GM20000 (cell line): ENCODE results near the gene CYP1B1.
"Not testable (repeated sequence)": the region's sequence is repeated elsewhere in the genome, so short reads cannot be mapped to it uniquely, and the experiment has no call there.

Experiments
- DNase-seq: peaks from one replicate; pipeline ENCODE4 v3.0.0; 2012; ENCODE audit warnings: low spot score
- CTCF ChIP-seq: IDR thresholded peaks from 2 replicates; pipeline ENCODE4 v1.5.1; 2012; ENCODE audit warnings: mild to moderate bottlenecking, control low read depth; ENCODE audit errors: extremely low read depth, missing control alignments

The CYP1B1 gene

DNA sequence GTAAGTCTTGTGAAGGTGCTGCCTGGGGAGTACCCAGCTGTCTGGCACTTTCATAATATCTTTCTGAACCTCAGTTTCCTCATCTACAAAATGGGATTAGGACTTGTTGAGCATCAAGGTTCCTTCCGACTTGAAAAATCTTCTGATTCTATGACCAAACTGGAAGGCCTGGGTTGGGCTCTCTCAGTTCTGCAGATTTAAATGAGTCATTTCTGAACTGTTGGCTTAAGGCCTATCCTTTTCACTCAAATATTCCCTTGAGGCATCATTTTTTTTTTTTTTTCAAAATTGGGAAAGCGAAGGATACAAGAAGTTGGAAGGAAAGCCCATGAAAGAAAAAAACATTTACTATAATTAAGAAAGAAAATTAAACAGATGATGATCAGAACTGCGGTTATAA is 40.8 kb upstream of the CYP1B1 start:
- TF ChIP-seq CTCF, result no peak
- no peak for DNase-seq

DNA sequence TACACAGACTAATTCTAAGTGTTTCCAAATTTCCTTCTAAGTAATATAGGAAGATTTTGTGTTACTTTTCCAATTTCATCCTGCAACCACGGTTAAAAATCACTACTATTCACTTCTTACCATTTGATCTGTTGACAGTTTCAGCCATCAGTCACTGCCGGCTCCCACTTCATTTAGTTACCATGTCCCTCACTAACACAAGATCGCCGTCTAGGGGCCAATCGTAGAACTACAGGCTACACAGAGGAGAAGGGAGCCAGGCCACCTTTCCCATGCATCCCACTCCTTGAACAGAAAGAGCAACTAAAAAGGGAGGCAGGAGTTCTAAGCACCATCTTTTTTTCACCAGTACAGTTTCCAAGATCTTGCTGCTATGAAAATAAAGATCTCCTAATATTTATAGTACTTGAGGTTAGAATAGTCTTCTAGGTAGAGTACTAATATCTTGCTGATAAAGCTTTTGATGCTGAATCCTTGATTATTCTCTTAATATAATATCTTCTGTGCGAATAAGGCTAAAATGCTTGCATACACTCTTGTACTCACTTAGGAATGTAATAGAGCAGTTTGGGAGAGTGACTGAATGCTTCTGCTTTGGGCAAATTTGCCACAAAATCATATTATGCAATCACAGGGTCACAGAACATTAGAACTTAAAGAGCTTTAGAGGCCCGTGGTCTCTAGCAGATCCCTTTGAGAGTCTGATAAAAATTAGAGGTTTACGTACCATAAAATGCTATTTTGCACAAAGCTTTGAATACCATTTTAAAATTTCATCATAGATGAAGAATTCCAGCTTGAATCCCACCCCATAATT is 39.5 kb upstream of the CYP1B1 start:
- peak; percentile 74 for DNase-seq
- TF ChIP-seq CTCF, result peak; percentile 94

DNA sequence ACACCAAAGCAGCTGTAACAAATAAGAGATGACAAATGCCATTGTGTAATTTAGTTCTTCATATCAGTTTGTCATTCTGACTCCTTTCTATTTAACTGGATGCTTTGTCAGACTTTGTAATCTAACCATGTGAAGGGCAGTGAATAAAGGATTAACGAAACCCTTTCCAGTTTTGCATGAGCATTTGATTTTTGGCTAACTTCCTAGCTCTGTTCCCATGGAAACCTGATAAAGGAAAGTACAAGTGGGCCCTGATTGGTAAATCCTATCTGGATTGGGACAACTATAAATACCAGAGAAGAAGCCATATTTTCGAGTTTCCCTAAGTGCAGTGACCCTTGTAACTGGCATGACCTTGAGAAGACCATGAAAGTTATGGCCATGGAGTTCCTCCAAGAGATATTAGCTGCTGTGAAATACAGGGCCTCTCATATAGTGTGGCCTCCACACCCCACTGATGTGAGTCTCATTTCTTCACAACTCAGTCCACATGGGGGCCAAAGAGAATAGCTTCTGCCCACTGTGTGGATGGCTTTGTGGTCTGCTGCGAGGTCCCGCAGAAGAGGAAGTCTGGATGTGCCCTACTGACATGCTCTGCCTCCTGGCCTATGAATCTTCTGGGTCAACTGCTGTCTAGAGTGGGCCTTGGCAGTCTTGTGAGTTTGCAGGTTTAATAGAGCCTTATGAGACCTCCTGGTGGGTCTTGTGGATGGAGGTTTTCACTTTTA is 38.2 kb upstream of the CYP1B1 start:
- DNase-seq, result no peak
- no peak for TF ChIP-seq CTCF

GRCh38 chr2:38113051-38113450 is 37.1 kb upstream of the CYP1B1 start:
- no peak for DNase-seq
- TF ChIP-seq CTCF, result no peak

DNA sequence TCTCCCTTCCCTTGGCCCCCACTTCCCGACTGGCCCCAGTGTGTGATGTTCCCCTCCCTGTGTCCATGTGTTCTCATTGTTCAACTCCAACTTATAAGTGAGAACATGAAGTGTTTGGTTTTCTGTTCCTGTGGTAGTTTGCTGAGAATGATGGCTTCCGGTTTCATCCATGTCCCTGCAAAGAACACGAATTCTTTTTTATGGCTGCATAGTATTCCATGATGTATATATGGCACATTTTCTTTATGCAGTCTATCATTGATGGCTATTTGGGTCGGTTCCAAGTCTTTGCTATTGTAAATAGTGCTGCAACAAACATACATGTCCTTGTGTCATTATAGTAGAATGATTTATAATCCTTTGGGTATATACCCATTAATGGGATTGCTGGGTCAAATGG is 35.4 kb upstream of the CYP1B1 start:
- DNase-seq, result not testable (repeated sequence)

DNA sequence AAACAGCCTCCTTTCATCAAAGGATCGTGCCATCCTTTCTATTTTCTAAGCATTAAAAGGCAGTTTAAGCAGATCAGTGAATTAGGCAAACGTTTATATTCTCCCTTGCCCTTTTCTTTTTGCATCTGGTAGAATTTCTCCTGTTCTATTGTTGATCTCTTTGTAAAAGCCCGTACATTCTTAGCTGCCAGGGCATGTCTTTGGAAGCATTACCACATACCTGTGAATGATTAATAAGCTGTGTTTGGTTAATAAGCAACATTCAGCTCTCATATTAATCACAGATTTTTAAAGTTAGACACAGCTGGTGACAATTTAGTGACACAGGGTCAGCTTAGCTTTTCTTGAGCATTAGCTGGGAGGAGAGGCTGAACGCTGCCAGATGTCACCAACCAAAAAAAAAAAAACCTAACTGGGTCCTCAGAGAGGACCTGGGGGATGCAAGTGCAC is 33.8 kb upstream of the CYP1B1 start:
- no peak for TF ChIP-seq CTCF
- no peak for DNase-seq

DNA sequence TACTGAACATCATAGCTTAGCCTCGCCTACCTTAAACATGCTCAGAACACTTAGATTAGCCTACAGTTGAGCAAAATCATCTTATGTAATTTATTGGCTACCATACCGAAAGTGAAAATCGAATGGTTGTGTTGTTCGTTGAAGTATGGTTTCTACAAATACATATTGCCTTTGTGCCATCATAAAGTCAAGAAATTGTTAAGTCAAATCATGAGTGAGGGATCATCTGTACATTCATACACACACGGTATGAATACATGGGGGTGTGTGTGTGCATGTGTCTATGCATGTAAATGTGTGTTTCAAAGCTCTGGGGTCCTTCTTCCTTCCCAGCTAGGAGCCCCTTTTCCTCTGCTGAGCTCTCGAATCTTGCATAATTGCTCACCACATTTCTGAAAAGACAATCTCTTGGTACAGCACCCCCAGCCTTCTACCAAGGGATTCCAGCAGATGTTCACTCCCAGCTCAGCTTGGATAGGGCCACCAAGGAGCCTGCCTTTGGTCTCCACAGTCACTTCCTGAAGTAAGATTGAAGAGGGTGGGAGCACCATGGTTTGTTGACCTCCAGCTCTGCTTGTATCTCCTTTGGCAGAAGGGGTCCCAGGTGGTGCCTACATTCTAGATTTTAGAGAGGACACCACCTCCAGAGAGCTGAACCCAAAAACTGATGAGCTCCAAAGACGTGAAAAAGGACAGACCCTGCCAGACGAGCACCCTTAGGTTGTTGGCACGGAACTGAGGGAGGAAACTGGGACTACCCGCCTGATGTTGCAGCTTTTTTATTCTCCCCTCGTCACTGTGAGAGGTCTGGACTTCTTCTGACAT is 33.2 kb upstream of the CYP1B1 start:
- TF ChIP-seq CTCF, result no peak
- no peak for DNase-seq
